HepG2 (cell line): ENCODE data around the gene PTEN. TPM values are rescaled to one million over a fixed set of nuclear protein-coding genes. Genes with fewer than 3 reads are reported as not detected.

Experiments used
- ATAC-seq: fragments of 200-7000 bp; cut with Tn5 transposase; 3 replicates; pipeline ENCODE4 v1.9.1; 2020; ENCODE audit warnings: mild to moderate bottlenecking, moderate library complexity
- BruUV-seq: library from RNA; stranded (reverse); fragments of 400-500 nt; replicated peaks from 2 replicates; lab custom pipeline; 2021; lab: Mats Ljungman, UMichigan
- CTCF ChIA-PET: fragments of 300-600 bp; formaldehyde crosslinking; extraction: SDS; loops from one replicate; lab custom pipeline; 2021; ENCODE audit warnings: low total read pairs, inconsistent platforms, low intra/inter-chr PET ratio; lab: Yijun Ruan, JAX
- POLR2A ChIA-PET: fragments of 350-600 bp; sonication (Branson Sonifier 250); formaldehyde crosslinking; loops from one replicate; lab custom pipeline; 2020; ENCODE audit warnings: antibody characterized with exemption, inconsistent platforms; lab: Yijun Ruan, JAX
- DNase-seq: peaks from one replicate; pipeline ENCODE4 v3.0.0-alpha.2; 2015; ENCODE audit warnings: low spot score
- FAIRE-seq: peaks from 3 replicates; lab custom pipeline; 2011; peaks lifted over from hg19 to GRCh38; lab: Jason Lieb, UNC
- H2AFZ ChIP-seq: one replicate; pipeline ENCODE4 v1.6.1; 2011; ENCODE audit warnings: low read length, inconsistent platforms
- H3K27ac ChIP-seq: fragments of 300-600 bp; 3 replicates; pipeline ENCODE4 v1.8.0; 2011; ENCODE audit warnings: mixed run types, mild to moderate bottlenecking, mixed read lengths, low read length, inconsistent platforms; ENCODE audit not compliant: insufficient read depth; ENCODE audit errors: extremely low read length
- H3K27me3 ChIP-seq, 2 experiments: fragments of 200-600 bp in 1 of 2; 2 replicates in 1 of 2; 3 replicates in 1 of 2; pipeline versions ENCODE4 v1.6.0 to v1.8.0; 2011; ENCODE audit warnings: low read length in 2 of 2, mild to moderate bottlenecking in 2 of 2, moderate library complexity in 2 of 2, inconsistent platforms in 1 of 2; ENCODE audit not compliant: insufficient read depth in 2 of 2, control insufficient read depth in 1 of 2
- H3K36me3 ChIP-seq, 2 experiments: fragments of 200-600 bp in 1 of 2; replicated peaks in 1 of 2; 2 replicates in 1 of 2; 3 replicates in 1 of 2; pipeline versions ENCODE4 v1.5.1 to v1.8.0; 2011; ENCODE audit warnings: low read length in 2 of 2, inconsistent platforms in 1 of 2; ENCODE audit not compliant: insufficient read depth in 2 of 2, control insufficient read depth in 1 of 2
- H3K4me1 ChIP-seq: 2 replicates; pipeline ENCODE4 v1.5.1; 2012; ENCODE audit warnings: low read length, inconsistent platforms; ENCODE audit not compliant: insufficient read depth
- H3K4me2 ChIP-seq: 2 replicates; pipeline ENCODE4 v1.6.0; 2011; ENCODE audit warnings: low read depth, low read length, inconsistent platforms
- H3K4me3 ChIP-seq, 3 experiments: fragments of 200-600 bp in 1 of 3; sonication (generic), shearing (Covaris generic) in 1 of 3; replicated peaks in 1 of 3; 2 replicates each; pipeline ENCODE4 v1.5.1; 2011 to 2016; ENCODE audit warnings: low read length in 3 of 3, inconsistent platforms in 2 of 3, low read depth in 2 of 3, mild to moderate bottlenecking in 2 of 3, control low read depth in 1 of 3, mixed read lengths in 1 of 3; ENCODE audit not compliant: insufficient read depth in 1 of 3
- H3K79me2 ChIP-seq: one replicate; pipeline ENCODE4 v1.6.1; 2011; ENCODE audit warnings: low read length, inconsistent platforms; ENCODE audit not compliant: insufficient read depth
- H3K9ac ChIP-seq: 2 replicates; pipeline ENCODE4 v1.6.0; 2011; ENCODE audit warnings: mild to moderate bottlenecking, low read depth, low read length, inconsistent platforms; ENCODE audit not compliant: insufficient read depth
- H3K9me3 ChIP-seq: 2 replicates; pipeline ENCODE4 v1.5.1; 2012; ENCODE audit warnings: mild to moderate bottlenecking, low read length
- H4K20me1 ChIP-seq: 2 replicates; pipeline ENCODE4 v1.6.0; 2011; ENCODE audit warnings: inconsistent platforms, mild to moderate bottlenecking, low read length, moderate library complexity; ENCODE audit not compliant: insufficient read depth
- ATRX ChIP-seq: sonication (generic); formaldehyde crosslinking; IDR thresholded peaks from 2 replicates; pipeline ENCODE4 v1.4.0; 2020; ENCODE audit warnings: missing genetic modification reagents, borderline replicate concordance
- CHCHD3 ChIP-seq: sonication (generic); formaldehyde crosslinking; IDR thresholded peaks from 2 replicates; pipeline ENCODE4 v1.8.0; 2022; ENCODE audit warnings: mild to moderate bottlenecking, missing genetic modification reagents, moderate library complexity
- CSRNP2 ChIP-seq: sonication (generic); formaldehyde crosslinking; conservative IDR thresholded peaks from 2 replicates; pipeline ENCODE4 v1.8.0; 2022; ENCODE audit warnings: low read depth, missing genetic modification reagents
- KAT8 ChIP-seq: IDR thresholded peaks from 2 replicates; pipeline ENCODE4 v1.6.1; 2016; ENCODE audit warnings: missing genetic modification reagents, missing compliant biosample characterization
- KDM5A ChIP-seq: fragments of 200-600 bp; sonication (generic); IDR thresholded peaks from 2 replicates; pipeline ENCODE4 v1.7.0; 2018; ENCODE audit warnings: antibody characterized with exemption, mild to moderate bottlenecking, low read length, borderline replicate concordance
- PAXIP1 ChIP-seq: sonication (generic); formaldehyde crosslinking; conservative IDR thresholded peaks from 2 replicates; pipeline ENCODE4 v1.4.0; 2020; ENCODE audit warnings: mild to moderate bottlenecking, missing genetic modification reagents, moderate library complexity
- PRDM10 ChIP-seq: sonication (generic); formaldehyde crosslinking; IDR thresholded peaks from 2 replicates; pipeline ENCODE4 v1.4.0; 2020; ENCODE audit warnings: low read depth, missing genetic modification reagents
- THAP7 ChIP-seq: sonication (generic); formaldehyde crosslinking; IDR thresholded peaks from 2 replicates; pipeline ENCODE4 v1.8.1; 2023; ENCODE audit warnings: mild to moderate bottlenecking, missing genetic modification reagents
- ZNF512B ChIP-seq: sonication (generic); formaldehyde crosslinking; IDR thresholded peaks from 2 replicates; pipeline ENCODE4 v1.5.1; 2020; ENCODE audit warnings: missing genetic modification reagents, mild to moderate bottlenecking, borderline replicate concordance
- ZNF607 ChIP-seq: sonication (generic); formaldehyde crosslinking; IDR thresholded peaks from 2 replicates; pipeline ENCODE4 v1.5.1; 2020; ENCODE audit warnings: missing genetic modification reagents, mild to moderate bottlenecking, borderline replicate concordance
- in situ Hi-C: cut with HindIII; loops from 2 replicates; pipeline ENCODE4 v1.10.0; 2017; ENCODE audit warnings: low pct_unique_long_range_greater_than_20kb; ENCODE audit not compliant: extremely low pct_ligation_motif_present
- intact Hi-C: fragments of 100-400 bp; cut with micrococcal nuclease; formaldehyde crosslinking; loops from one replicate; pipeline ENCODE4 v1.10.0; 2022; ENCODE audit not compliant: unreplicated experiment
- polyA plus RNA-seq, 8 experiments: library from polyadenylated mRNA; depleted of rRNA in 3 of 8; stranded (reverse) in 7 of 8; unstranded in 1 of 8; fragments of >200 nt; fragmentation: Illumina TruSeq in 4 of 8; extraction: Trizol in 4 of 8; gene quantifications; 2 replicates each; pipeline versions ENCODE4 v1.2.1 to v1.2.3, GENCODE V29; 2011 to 2016; ENCODE audit warnings: low read depth in 4 of 8, missing spikeins in 1 of 8, mixed read lengths in 1 of 8; ENCODE audit not compliant: insufficient read depth in 1 of 8
- total RNA-seq, 5 experiments: library from RNA; depleted of rRNA; stranded (reverse); fragments of >200 nt; fragmentation: Illumina TruSeq; extraction: Trizol; gene quantifications; 2 replicates each; pipeline ENCODE4 v1.2.3, GENCODE V29; 2016; ENCODE audit warnings: low read depth in 1 of 5

Gene PTEN
- total and polyA plus RNA-seq, 2 of the 13 experiments (the other 11 are each of a cell fraction or from before 2014, with no cell fraction given): 30.3 to 61.3 TPM

- DNase-seq: no peak
- Histone ChIP-seq H3K4me2 (no peak overlapping the region), H3K4me3 (no peak overlapping the region), H3K79me2 (peaks cover 2% of the 10 kb centered on the region), H3K9ac (no peak overlapping the region), H2AFZ (no peak overlapping the region), H3K27me3 (no peaks in the 10 kb centered on the region), H3K36me3 (peaks cover 4 to 14% of the 10 kb centered on the region in 2 experiments; a peak in 4 of 5 replicates), H4K20me1 (no peaks in the 10 kb centered on the region), H3K27ac (no peak overlapping the region), H3K9me3 (no peaks in the 10 kb centered on the region), H3K4me1 (no peaks in the 10 kb centered on the region)
- no peak for FAIRE-seq
- in situ Hi-C loops (no loop called here), intact Hi-C loops (no loop called here)
- ATAC-seq: no peak
- ChIA-PET CTCF (no interaction called here), POLR2A (no interaction called here)
- TF ChIP-seq ZNF607 (CRISPR knock-in tag) (no peak), ZNF512B (CRISPR knock-in tag) (no peak), KDM5A (no peak), THAP7 (CRISPR knock-in tag) (no peak), PRDM10 (CRISPR knock-in tag) (no peak), ATRX (CRISPR knock-in tag) (no peak), CSRNP2 (CRISPR knock-in tag) (no peak), CHCHD3 (CRISPR knock-in tag) (no peak), KAT8 (CRISPR knock-in tag) (no peak), PAXIP1 (no peak)
- no TSS peak for BruUV-seq
Measured at GRCh38 chr10:87931836-87932230, 68.4 kb downstream of the PTEN start.
